Activated CD8-positive, alpha-beta T cell treated with anti-CD3 and anti-CD28 coated beads for 36 hours (primary cell): Measurements from ENCODE around the gene CNTLN. TPM values are rescaled to one million over a fixed set of nuclear protein-coding genes. Genes with fewer than 3 reads are reported as not detected.

Experiments used
- ATAC-seq: fragments of 200-7000 bp; cut with Tn5 transposase; one replicate; pipeline ENCODE4 v1.10.0; 2021; ENCODE audit warnings: mild to moderate bottlenecking, moderate library complexity
- CTCF ChIA-PET: fragments of 350-600 bp; sonication (Branson Sonifier 250); formaldehyde crosslinking; loops from one replicate; lab custom pipeline; 2021; ENCODE audit warnings: antibody characterized with exemption; lab: Charles Lee
- POLR2A ChIA-PET: fragments of 350-600 bp; sonication (Branson Sonifier 250); formaldehyde crosslinking; loops from one replicate; lab custom pipeline; 2021; ENCODE audit warnings: antibody characterized with exemption; lab: Charles Lee
- DNase-seq: peaks from one replicate; pipeline ENCODE4 v3.0.0-alpha.2; 2020
- H3K27ac Mint-ChIP-seq: one replicate; pipeline ENCODE4 v1.8.0; 2021; ENCODE audit warnings: mild to moderate bottlenecking, mixed read lengths
- H3K27me3 Mint-ChIP-seq: one replicate; pipeline ENCODE4 v1.8.0; 2021; ENCODE audit warnings: mixed read lengths
- H3K36me3 Mint-ChIP-seq: one replicate; pipeline ENCODE4 v1.8.0; 2021; ENCODE audit warnings: low read depth, mixed read lengths
- H3K4me1 Mint-ChIP-seq: one replicate; pipeline ENCODE4 v1.8.0; 2021; ENCODE audit warnings: low read depth, mixed read lengths
- H3K4me3 Mint-ChIP-seq: one replicate; pipeline ENCODE4 v1.8.0; 2021; ENCODE audit warnings: mild to moderate bottlenecking, moderate library complexity, mixed read lengths
- H3K9me3 Mint-ChIP-seq: one replicate; pipeline ENCODE4 v1.8.0; 2021; ENCODE audit warnings: mixed read lengths
- intact Hi-C: fragments of 100-400 bp; cut with micrococcal nuclease; formaldehyde crosslinking; loops from one replicate; pipeline ENCODE4 v1.10.0; 2022
- total RNA-seq, 2 experiments: library from RNA; stranded (reverse); gene quantifications; one replicate each; pipeline ENCODE4 v1.2.3, GENCODE V29; 2021
- TF ChIP-seq, protein P1 (sequence below): fragments of 200-600 bp; IDR thresholded peaks from one replicate; pipeline ENCODE4 v1.8.0; 2022; ENCODE audit warnings: antibody characterized with exemption, mild to moderate bottlenecking

Gene CNTLN
- total RNA-seq, 2 experiments from 2014 or later: 0.40 to 0.43 TPM

DNA sequence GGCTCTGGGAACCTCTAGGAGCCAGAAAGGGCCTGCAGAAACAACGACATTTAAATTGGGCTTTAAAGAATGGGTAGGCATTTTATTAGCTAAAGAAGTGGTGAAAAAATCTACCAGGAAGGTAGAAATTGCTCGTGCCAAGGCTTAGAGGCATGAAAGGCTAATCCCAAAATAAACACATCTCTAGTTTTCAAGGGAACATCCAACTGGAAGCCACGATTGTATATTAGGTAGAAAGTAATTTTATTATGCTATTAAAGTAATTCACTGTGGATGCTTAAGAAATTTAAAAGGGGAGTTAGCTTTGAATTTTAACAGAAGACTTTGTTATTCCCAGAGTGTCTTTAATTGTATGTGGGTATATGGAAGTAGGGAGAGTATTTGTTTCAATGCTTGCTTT, 17.5 kb upstream of the CNTLN start:
- TF ChIP-seq, protein P1, sequence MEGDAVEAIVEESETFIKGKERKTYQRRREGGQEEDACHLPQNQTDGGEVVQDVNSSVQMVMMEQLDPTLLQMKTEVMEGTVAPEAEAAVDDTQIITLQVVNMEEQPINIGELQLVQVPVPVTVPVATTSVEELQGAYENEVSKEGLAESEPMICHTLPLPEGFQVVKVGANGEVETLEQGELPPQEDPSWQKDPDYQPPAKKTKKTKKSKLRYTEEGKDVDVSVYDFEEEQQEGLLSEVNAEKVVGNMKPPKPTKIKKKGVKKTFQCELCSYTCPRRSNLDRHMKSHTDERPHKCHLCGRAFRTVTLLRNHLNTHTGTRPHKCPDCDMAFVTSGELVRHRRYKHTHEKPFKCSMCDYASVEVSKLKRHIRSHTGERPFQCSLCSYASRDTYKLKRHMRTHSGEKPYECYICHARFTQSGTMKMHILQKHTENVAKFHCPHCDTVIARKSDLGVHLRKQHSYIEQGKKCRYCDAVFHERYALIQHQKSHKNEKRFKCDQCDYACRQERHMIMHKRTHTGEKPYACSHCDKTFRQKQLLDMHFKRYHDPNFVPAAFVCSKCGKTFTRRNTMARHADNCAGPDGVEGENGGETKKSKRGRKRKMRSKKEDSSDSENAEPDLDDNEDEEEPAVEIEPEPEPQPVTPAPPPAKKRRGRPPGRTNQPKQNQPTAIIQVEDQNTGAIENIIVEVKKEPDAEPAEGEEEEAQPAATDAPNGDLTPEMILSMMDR: no peak
- peaks cover 4% of the 10 kb centered on the region for H3K9me3 Mint-ChIP-seq
- no peak overlapping the region for H3K27ac Mint-ChIP-seq
- ATAC-seq: no peak
- no peaks in the 10 kb centered on the region for H3K27me3 Mint-ChIP-seq
- POLR2A ChIA-PET: no interaction called here
- no peaks in the 10 kb centered on the region for H3K36me3 Mint-ChIP-seq
- no peak for DNase-seq
- H3K4me1 Mint-ChIP-seq: no peaks in the 10 kb centered on the region
- intact Hi-C loops: loop anchor here (5.0 kb wide), 1 partner anchor 345 kb away; no protein-coding TSS in a partner anchor
- no peak overlapping the region for H3K4me3 Mint-ChIP-seq
- CTCF ChIA-PET: interaction anchor here (1.8 to 3.1 kb wide), 2 partner anchors 344 to 346 kb away, joined by 8 to 12 read pairs; no protein-coding TSS in a partner anchor

DNA sequence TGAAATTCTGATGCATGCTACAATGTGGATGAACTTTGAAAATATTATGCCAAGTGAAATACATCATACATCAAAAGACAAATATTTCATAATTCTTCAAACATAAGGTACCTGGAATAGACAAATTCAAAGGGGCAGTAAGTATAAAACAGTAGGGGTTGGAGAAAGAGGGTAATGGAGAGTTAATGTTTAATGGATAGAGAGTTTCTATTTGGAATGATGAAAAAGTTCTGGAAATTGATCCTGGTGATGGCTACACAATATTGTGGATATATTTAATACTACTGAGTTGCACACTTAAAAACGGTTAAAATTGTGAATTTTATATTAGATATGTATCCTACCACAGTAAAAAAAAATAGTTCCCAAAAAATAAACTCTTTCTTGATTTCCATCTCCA, 14.6 kb upstream of the CNTLN start:
- ChIA-PET CTCF (no interaction called here), POLR2A (no interaction called here)
- DNase-seq: no peak
- ATAC-seq: no peak
- Mint-ChIP-seq H3K4me1 (no peaks in the 10 kb centered on the region), H3K4me3 (no peak overlapping the region), H3K27ac (no peak overlapping the region), H3K9me3 (peaks cover 4% of the 10 kb centered on the region), H3K36me3 (no peaks in the 10 kb centered on the region), H3K27me3 (no peaks in the 10 kb centered on the region)
- intact Hi-C loops: no loop called here
- TF ChIP-seq, protein P1: no peak

DNA sequence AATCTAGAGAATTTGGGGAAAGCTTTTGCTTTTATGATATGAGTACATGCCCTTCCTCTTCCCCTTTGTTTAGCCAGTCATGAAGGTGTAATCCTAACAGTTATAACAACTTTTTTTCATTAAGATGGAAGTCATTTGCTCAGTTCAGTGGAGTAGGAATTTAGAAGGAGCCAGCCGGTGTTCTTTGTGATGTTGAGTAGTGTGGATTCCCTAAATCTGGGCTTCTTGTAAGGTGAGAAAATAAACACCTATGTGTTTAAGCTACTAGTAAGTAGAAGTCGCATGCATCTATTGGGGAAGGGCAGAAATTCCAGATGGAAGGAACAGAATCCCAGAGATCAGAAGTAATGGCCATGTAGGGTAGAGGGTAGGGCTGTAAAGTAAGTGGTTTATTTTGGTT, 13.6 kb upstream of the CNTLN start:
- ATAC-seq (no peak), DNase-seq (no peak)
- no peak overlapping the region for H3K27ac Mint-ChIP-seq
- ChIA-PET POLR2A (no interaction called here), CTCF (no interaction called here)
- no peaks in the 10 kb centered on the region for H3K4me1 Mint-ChIP-seq
- no peaks in the 10 kb centered on the region for H3K36me3 Mint-ChIP-seq
- H3K27me3 Mint-ChIP-seq: no peaks in the 10 kb centered on the region
- no peak overlapping the region for H3K4me3 Mint-ChIP-seq
- TF ChIP-seq, protein P1: no peak
- intact Hi-C loops: no loop called here
- peaks cover 4% of the 10 kb centered on the region for H3K9me3 Mint-ChIP-seq

DNA sequence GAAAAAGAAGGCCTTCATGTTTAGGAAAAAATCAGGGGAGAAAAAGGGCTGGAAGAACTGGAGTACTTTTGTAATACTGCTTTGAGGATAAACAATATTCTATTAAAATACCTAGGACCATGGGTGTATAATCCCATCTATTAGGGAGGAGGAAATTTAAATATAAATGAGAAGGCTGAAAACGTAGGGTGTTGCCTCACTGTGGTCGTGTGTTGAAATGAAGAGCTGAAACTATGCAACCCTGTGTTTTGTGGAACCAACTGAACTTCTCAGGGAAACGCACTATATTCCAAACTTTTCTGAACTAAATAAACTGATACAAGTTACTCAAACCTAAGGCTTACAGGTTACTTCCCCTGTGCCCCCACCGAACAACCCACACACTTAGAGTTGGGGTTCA, 4.5 kb upstream of the CNTLN start:
- no peak for ATAC-seq
- H3K9me3 Mint-ChIP-seq: no peaks in the 10 kb centered on the region
- H3K36me3 Mint-ChIP-seq: peaks cover 2% of the 10 kb centered on the region
- ChIA-PET CTCF (interaction anchor here (0.9 kb wide), 1 partner anchor 333 kb away, joined by 3 read pairs; no protein-coding TSS in a partner anchor), POLR2A (no interaction called here)
- intact Hi-C loops: no loop called here
- no peak for DNase-seq
- peaks cover 18% of the 10 kb centered on the region for H3K27me3 Mint-ChIP-seq
- peaks cover 6% of the 10 kb centered on the region for H3K4me1 Mint-ChIP-seq
- no peak overlapping the region for H3K4me3 Mint-ChIP-seq
- TF ChIP-seq, protein P1: no peak
- H3K27ac Mint-ChIP-seq: no peak overlapping the region

DNA sequence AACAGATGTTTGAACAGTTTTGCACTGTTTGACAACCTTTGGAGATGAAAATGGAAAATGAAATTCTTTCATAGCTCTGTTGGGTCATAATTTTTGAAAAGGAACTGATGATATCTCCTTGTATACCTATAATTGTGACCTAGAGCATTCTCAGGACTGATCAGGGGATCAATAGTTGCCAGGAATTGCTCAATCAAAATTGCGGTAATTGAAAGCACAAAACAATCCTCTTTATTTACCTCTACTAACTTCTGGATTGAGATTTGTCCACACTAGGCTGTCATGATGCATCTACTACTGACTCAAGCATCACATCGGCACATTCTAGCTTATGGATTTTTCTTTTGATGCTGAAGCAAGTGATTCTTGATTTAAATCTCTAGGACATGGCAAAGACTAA, 4.1 kb upstream of the CNTLN start:
- CTCF ChIA-PET: interaction anchor here (0.9 kb wide), 1 partner anchor 332 kb away, joined by 3 read pairs; no protein-coding TSS in a partner anchor
- Mint-ChIP-seq H3K9me3 (no peaks in the 10 kb centered on the region), H3K4me3 (no peak overlapping the region), H3K27ac (no peak overlapping the region), H3K36me3 (peaks cover 2% of the 10 kb centered on the region), H3K4me1 (peaks cover 8% of the 10 kb centered on the region), H3K27me3 (peaks cover 20% of the 10 kb centered on the region)
- TF ChIP-seq, protein P1: no peak
- intact Hi-C loops: no loop called here
- ATAC-seq: no peak
- no peak for DNase-seq
- POLR2A ChIA-PET: no interaction called here
